HG02981 (cell line): ENCODE results near the gene UPK3A.
"Not testable (repeated sequence)": the region's sequence is repeated elsewhere in the genome, so short reads cannot be mapped to it uniquely, and the experiment has no call there.

Source experiments
- ATAC-seq: cut with Tn5 transposase; IDR thresholded peaks from one replicate; pipeline ENCODE4 v1.9.1; 2021; ENCODE audit warnings: mild to moderate bottlenecking, moderate library complexity; ENCODE audit not compliant: unreplicated experiment

UPK3A gene

DNA sequence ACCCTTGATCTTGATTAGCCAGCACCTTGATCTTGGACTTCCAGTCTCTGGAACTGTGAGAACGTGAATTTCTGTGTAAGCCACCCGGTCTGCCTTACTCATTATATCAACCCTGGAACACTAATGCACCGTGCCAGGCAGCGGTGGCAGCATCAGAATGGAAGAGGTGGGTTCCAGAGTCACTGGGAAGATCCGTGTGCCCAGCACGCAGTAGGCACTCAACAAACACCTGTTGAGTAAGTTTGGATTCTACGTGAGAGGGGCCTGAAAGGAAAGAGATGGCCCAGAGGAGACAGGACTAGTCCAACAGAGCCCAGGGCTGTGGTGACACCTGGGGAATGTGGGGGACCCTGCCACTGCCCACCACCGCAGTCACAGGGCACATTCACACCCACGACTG is 6.6 kb upstream of the UPK3A start:
- ATAC-seq: no peak

DNA sequence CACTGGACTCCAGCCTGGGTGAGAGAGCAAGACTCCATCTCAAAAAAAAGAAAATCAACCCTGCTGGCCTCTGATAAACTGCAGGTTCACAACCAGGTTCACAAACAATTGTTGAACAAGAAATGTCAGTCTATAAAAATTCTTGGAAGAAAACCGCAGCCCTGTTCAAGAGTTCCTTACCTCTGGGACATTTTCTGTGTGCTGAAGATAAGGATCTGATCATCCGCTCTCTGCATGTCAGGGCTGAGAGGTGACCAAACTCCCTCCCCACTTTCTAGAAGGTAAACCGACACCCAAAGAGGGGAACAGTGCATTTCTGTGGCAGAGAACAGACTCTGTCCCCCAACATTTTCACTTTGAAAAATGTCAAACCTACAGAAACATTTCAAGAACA is 4.2 kb upstream of the UPK3A start:
- ATAC-seq: no peak

DNA sequence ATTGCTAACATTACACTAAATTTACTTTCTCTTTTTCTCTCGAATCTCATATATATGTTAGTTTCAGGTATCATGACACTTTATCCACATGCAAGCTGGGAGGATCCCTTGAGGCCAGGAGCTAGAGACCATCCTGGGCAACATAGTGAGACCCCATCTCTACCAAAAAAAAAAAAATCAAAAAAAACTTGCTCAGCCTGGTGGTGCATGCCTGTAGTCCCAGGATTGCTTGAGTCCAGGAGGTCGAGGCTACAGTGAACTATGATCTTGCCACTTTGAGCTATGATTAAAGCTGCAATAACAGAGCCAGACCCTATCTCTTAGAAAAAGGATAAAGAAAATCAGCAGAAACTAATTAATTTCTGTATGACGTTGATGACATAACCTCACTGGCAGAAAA is 3.7 kb upstream of the UPK3A start:
- no peak for ATAC-seq

DNA sequence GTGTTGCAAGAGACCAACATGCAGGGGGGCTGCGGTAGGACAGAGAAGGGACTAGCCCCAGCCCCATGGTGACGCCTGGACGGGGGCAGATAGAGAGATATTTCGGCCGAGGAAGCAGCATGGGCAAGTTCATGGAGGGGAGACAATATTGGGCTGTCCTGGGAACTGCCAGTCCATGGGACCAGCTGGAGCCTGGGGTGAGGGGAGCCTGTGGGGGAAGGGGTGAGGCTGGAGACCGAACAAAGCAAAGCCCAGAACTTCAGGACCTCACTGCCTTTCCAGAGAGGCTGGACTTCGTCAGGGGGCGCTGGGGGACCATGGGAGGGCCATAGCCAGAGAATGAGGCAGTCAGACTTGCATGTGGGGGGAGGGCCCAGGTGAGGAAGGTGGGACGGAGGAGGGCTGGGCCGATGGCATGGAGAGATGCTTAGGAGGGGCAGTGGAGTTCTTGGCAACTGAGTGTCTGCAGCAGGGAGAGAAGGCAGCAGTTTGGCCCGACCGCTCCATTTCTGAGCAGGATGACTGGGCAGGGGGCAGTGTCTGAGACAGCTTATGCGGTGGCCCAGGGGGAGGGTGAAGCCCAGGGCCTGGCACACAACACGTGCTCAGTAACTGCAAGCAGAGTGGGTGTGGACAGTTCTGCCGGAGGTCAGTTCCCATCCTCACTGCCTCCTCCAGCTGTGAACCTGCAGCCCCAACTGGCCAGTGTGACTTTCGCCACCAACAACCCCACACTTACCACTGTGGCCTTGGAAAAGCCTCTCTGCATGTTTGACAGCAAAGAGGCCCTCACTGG is 712 bp downstream of the UPK3A start:
- no peak for ATAC-seq

DNA sequence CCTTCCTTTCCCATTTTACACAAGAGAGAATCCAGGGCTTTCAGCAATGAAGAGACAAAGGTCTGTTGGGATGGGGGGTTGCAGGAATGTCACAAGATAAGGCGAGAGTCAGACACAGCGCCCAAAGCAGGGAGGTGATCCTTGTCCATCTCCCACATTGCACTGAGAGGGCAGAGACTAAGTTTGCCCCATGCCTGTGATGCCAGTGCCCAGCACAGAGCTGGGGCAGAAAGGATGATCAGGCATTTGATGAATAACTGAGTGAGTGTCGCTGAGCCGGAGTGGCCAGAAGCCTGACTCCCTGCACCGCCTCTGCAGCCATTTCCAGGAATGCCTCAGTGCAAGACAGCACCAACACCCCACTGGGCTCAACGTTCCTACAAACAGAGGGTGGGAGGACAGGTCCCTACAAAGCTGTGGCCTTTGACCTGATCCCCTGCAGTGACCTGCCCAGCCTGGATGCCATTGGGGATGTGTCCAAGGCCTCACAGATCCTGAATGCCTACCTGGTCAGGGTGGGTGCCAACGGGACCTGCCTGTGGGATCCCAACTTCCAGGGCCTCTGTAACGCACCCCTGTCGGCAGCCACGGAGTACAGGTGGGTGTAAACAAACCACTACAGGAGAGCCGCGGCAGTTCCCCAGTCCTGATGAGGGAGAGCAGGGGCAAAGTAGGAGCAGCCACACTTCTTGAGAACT is 2.3 kb downstream of the UPK3A start:
- no peak for ATAC-seq

DNA sequence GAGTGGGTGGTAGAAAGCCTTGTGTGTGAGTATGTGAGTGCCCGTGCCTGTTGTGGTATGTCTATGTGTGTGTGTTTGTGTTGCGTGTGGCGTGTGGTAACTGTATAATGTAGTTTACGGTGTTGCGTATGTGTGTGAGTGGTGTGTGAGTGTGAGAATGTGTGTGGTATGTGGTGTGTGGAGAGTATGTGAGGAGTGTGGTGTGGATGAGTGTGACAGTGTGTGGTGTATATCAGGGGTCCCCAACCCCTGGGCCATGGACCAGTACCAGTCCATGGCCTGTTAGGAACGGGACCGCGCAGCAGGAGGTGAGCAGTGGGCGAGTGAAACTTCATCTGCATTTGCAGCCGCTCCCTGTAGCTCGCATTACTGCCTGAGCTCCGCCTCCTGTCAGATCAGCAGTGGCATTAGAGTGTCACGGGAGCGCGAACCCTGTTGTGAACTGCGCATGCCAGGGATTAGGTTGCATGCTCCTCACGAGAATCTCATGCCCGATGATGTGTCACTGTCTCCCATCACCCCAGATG is 5.7 kb downstream of the UPK3A start:
- ATAC-seq: no peak

DNA sequence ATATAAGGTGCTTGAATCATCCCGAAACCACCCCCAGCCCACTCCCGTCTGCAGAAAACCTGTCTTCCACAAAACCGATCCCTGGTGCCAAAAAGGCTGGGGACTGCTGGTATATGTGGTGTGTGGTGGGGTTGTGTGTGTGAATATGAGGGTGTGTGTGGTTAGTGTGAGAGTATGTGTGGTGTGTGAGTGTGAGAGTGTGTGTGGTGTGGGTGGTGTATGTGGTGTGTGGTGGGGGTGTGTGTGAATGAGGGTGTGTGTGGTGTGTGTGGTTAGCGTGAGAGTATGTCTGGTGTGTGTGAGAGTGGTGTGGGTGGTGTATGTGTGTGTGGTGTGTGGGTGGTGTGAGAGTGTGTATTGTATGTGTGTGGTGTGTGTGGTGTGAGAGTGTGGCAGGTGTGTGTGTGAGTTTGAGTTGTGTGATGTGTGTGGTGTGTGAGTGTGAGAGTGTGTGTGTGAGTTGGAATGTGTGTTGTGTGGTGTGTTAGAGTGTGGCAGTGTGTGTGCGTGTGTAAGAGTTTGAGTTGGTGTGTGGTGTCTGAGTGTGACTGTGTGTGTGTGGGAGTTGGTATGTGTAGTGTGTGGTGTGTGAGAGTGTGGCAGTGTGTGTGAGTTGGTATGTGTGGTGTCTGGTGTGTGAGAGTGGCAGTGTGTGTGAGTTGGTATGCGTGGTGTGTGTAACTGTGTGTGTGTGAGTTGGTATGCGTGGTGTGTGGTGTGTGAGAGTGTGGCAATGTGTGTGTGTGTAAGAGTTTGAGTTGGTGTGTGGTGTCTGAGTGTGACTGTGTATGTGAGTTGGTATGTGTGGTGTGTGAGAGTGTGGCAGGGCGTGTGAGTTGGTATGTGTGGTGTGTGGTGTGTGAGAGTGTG is 6.5 kb downstream of the UPK3A start:
- no peak for ATAC-seq

DNA sequence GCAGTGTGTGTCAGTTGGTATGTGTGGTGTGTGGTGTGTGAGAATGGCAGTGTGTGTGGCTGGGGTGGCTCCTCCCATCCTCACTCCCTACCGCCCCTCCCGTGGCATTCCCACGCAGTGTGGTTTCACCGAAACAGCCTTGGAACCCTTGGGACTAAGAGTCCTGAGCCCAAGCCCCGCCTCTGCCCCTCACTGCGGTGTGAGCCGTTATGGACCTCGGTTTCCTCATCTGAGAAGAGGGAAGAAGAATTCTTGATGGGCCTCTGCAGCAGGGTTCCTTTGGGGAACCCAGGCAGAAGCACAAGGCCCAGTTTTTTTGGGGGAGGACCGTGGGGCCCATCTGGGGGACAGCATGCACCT is 7.2 kb downstream of the UPK3A start:
- no peak for ATAC-seq

DNA sequence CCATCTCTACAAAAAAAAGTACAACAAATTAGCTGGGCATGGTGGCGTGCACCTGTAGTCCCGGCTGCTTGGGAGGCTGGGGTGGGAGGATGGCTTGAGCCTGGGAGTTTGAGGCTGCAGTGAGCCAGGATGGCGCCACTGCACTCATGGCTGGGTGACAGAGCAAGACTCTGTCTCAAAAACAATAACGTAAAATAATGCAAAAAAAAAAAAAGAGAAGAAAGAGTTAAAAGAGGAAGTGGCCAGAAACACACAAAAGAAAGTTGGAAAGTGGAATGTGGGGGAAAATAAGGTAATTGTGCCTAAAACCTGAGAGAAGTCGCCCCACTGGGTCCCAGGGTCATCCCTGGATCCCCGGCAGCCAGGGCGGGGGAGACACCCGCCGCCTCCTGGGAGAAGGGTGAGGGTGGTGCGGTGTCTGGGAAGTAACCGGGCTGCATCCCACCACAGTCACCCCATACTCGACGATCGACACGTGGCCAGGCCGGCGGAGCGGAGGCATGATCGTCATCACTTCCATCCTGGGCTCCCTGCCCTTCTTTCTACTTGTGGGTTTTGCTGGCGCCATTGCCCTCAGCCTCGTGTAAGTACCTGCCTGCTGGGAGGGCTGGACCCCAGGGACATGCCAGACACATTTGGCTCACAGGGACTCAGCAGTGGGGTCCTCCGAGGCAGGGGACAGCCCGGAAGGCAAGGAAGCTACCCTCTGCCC is 8.1 kb downstream of the UPK3A start:
- no peak for ATAC-seq

DNA sequence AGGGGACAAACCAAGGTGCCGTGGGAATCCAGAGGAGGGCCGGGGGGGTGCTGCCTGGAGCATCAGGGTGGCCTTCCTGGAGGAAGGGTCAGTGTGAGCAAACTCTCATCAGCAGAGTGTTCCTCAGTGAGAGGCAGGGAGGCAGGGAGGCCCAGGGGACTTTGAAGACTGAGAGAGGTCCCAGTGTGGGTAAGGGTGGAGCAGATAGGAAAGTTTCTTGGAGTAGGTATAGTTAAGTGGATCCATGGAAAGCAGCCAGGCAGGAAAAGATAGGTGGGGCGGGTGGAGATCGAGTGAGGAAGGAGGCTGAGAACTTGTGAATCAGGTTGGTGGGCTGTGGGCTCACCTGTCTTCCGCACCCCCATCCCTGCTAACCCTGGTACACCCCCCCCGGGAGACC is 9.3 kb downstream of the UPK3A start:
- no peak for ATAC-seq

DNA sequence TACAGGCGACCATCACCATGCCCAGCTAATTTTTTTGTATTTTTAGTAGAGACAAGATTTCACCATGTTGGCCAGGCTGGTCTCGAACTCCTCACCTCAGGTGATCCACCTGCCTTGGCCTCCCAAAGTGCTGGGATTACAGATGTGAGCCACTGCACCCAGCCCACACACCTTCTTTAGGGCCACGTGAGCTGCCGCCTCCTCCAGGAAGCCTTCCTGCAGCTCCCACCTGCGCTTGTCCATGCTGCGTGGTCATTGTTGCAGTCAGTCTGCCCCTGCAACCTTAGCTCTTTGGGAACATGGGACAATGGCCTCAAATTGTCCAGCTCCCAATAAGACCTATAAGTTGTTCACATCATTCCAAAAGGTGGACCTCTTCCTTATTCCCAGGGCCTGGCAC is 10.3 kb downstream of the UPK3A start:
- not testable (repeated sequence) for ATAC-seq

DNA sequence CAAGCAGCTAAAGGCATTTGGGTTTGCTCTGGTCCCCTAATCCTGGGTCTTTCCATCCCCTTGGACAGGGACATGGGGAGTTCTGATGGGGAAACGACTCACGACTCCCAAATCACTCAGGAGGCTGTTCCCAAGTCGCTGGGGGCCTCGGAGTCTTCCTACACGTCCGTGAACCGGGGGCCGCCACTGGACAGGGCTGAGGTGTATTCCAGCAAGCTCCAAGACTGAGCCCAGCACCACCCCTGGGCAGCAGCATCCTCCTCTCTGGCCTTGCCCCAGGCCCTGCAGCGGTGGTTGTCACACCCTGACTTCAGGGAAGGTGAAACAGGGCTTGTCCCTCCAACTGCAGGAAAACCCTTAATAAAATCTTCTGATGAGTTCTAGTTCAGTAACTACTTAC is 10.7 kb downstream of the UPK3A start:
- ATAC-seq: no peak

DNA sequence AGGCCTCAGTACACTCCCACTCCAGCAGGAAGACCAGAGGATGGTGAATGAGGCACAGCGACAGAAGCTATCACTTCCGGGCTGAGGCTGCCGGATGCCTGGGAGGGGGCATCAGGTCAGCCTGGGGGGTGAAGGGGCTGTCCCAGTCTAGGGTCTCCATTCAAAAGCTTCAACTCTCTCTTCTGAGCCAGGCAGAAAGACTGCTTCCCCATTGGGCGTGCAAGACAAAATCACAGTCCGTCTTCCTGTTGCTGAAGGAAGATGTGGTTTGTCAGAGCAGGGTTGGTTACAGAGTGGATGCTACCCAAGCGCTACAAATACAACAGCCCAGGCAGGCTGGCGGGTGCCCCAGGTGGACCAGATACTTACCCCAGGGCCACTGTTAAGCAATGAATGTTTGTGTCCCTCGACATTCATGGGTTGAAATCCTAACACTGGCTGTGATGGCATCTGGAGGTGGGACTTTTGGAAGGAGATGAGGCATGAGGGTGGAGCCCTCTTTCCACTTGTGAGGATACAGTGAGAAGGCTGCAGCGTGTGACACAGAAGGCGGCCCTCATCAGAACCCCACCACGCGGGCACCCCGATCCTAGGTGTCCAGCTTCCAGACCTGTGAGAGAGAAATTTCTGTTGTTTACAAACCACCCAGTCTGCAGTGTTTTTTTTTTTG is 12.0 kb downstream of the UPK3A start:
- ATAC-seq: no peak

DNA sequence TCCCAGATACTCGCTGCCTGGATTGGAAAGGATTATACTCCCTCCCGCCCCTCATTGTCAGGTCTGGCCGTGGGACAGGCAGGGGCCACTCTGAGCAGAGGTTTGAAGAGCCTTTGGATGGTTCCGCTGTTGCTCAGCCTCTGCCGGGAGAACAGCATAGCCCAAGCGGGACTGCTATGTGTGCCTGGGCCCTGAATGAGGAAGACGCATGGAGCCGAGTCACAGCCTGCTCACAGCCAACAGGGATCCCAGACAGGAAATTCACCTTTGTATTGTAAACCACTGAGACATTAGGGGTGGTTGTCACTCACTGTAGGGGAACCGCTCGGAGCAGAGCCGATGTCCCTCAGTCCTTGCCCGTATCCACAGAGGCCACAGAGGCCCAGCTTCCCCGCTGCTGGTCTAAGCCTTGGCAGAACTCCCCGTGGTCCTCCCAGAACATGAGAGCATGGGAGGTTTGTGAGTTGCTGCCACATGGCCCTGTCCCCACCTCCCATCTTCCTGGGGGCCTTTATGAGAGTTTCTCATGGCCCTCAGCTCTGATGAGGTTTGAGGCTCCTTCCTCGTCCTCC is 14.3 kb downstream of the UPK3A start:
- no peak for ATAC-seq

DNA sequence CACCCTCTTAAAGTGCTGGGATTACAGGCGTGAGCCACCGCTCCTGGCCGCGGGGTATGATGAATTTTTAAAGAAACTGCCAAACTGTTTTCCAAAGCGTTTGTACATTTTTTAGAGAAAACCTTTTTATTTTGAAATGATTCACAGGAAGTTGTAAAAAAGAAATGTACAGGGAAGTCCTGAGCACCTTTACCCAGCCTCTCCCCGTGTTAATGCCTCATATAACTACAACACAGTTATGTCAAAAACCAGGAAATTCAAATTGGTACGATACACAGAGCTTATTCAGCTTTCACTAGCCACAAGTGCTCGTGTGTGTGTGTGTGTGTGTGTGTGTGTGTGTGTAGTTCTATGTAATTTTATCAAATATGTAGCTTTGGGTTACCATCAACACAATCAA is 18.0 kb downstream of the UPK3A start:
- ATAC-seq: no peak

DNA sequence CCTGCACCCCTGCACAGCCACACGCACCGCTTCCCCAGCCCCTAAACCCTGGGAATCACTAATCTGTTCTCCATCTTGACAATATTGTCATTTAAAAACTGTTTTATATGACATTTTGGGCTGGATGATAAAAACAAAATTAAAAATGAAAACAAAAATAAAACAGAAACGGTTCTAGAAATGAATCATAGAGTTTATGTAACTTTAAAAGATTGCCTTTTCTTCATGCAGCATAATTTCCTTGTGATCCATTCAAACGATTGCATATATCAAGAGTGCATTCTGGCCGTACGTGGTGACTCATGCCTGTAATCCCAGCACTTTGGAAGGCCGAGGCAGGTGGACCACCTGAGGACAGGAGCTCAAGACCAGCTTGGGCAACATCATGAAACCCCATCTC is 18.4 kb downstream of the UPK3A start:
- ATAC-seq: no peak

DNA sequence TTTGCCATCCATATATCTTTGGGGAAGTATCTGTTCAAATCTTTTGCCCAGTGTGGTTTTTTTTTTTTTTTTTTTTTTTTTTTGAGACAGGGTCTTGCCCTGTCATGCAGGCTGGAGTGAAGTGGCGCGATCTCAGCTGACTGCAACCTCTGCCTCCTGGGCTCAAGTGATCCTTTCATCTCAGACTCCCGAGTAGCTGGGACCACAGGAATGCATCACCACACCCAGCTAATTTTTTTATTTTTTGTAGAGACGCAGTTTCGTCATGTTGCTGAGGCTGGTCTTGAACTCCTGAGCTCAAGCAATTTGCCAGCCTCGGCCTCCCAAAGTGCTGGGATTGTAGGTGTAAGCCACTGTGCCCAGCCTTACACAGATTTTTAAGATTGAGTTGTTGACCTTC is 20.2 kb downstream of the UPK3A start:
- ATAC-seq: no peak

DNA sequence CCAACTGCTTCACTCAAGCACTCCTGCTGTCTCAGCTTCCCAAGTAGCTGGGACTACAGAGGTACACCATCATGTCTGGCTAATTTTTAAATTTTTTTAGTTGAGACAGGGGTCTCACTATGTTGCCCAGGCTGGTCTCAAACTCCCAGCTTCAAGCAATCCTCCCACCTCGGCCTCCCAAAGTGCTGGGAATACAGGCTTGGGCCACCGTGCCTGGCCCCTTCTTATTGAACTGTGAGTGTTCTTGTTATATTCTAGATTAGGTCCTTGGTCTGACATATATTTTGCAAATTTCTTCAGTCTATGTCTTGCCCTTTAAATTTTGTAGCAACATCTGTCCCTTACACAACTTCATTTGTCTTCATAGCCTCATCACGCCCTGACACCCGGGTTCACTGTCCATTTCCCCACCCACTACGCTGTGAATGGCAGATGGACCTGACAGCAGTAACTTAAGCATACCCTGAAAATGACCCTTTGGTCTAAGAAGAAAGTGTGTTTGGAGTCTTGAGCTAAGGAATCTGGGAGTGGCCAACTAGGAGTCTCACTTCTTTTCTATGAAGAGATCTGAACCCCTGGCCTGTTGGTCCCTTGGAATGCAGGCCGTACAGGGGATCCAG is 20.8 kb downstream of the UPK3A start:
- no peak for ATAC-seq

DNA sequence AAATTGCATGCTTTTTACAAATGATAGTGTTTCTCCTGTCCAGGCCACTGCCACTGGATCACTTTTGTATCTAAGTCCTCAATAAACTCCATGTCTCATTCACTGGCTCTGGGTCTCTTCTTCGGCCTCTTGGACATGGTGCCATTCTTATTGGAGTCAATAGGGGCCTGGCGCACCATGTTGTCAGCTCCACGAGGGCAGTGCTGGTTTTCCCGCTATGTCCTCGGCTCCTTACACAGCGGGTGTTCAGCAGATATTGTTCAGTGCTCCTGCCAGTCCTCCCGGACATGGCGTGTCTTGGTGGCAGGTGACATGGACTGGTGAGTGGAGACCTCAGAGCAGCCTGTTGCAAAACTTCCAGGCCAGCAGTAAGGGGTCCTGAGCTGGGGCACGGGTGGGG is 21.4 kb downstream of the UPK3A start:
- no peak for ATAC-seq
